ENCODE measurements around the gene TRAPPC2L. TPM values are rescaled to one million over a fixed set of nuclear protein-coding genes. Genes with fewer than 3 reads are reported as not detected.

Gene TRAPPC2L, protein sequence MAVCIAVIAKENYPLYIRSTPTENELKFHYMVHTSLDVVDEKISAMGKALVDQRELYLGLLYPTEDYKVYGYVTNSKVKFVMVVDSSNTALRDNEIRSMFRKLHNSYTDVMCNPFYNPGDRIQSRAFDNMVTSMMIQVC
- 52.7 TPM for total RNA-seq
- long read RNA-seq, transcript TRAPPC2L-201 (5 exons, 2,215 nt), result major isoform, 11 of 54 reads
- long read RNA-seq, partial matches to known transcripts, result 3 of 54 reads
- long read RNA-seq, other reads (novel, unspliced or antisense), result 31 of 54 reads

DNA sequence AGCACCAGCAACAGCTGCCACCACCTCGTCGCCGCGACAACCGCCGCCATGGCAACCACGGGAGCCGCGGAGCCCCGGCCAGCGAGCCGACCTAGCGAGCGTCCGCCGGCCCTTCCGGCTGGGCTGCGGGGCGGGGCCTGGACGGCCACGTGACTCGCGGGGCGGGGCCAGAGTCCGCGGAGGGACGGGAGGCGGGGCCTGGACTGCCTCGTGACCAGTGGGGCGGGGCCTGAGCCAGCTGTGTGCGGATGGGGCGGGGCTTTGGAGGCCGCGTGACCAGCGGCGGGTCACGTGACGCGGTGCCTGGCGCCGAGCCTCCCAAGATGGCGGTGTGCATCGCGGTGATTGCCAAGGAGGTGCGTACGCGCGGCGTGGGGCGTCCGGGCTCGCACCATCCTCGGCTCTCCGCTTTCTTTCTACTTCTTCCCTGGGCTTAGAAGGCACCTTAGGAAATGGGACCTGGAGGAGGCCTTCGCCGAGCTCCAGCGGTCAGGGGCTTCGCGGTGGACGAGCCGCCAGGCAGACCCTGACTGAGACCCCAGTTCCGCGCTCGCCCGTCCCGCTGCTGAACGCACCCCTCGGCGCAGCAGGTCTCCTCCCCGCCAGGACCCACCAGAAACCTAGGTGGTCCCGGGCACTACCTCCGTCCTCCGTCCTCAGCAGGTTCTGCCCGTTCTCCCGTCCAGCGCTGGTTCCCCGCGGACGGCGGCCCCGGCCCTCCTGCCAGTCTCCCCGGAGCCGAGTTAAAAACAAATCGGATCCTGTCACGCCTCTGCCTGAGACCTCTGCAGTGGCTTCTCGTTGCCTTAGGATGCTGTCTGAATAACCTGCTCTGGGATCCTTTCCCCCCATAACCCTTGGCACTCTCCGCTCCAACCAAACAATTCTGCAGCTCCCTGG, at the start of gene TRAPPC2L, which contains the start of gene GALNS:
TSS of gene TRAPPC2L (plus strand) at position 300 of the 900 bp plus-strand sequence. CDS start at position 324, 24 bp downstream.
TSS of gene GALNS (minus strand) at position 120 of the 900 bp plus-strand sequence. CDS start at position 50, 70 bp downstream.
- Histone ChIP-seq H3K27ac (replicated peaks) (peak within 1 kb of the TSS; percentile 92), H3K4me3 (peak within 1 kb of the TSS; percentile 98), H3K9me3 (replicated peaks) (no peaks in the 10 kb centered on the region), H3K4me1 (peaks cover 32% of the 10 kb centered on the region), H3K27me3 (ENCODE audit: low read depth) (no peaks in the 10 kb centered on the region), H3K36me3 (peaks cover 28% of the 10 kb centered on the region)
- intact Hi-C loops (cut with micrococcal nuclease), result no loop called here
- DNase-seq, result peak; percentile 99
- TF ChIP-seq, protein P1, sequence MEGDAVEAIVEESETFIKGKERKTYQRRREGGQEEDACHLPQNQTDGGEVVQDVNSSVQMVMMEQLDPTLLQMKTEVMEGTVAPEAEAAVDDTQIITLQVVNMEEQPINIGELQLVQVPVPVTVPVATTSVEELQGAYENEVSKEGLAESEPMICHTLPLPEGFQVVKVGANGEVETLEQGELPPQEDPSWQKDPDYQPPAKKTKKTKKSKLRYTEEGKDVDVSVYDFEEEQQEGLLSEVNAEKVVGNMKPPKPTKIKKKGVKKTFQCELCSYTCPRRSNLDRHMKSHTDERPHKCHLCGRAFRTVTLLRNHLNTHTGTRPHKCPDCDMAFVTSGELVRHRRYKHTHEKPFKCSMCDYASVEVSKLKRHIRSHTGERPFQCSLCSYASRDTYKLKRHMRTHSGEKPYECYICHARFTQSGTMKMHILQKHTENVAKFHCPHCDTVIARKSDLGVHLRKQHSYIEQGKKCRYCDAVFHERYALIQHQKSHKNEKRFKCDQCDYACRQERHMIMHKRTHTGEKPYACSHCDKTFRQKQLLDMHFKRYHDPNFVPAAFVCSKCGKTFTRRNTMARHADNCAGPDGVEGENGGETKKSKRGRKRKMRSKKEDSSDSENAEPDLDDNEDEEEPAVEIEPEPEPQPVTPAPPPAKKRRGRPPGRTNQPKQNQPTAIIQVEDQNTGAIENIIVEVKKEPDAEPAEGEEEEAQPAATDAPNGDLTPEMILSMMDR (IDR thresholded peaks at IDR 0.05; ENCODE audit: borderline replicate concordance), result no peak

DNA sequence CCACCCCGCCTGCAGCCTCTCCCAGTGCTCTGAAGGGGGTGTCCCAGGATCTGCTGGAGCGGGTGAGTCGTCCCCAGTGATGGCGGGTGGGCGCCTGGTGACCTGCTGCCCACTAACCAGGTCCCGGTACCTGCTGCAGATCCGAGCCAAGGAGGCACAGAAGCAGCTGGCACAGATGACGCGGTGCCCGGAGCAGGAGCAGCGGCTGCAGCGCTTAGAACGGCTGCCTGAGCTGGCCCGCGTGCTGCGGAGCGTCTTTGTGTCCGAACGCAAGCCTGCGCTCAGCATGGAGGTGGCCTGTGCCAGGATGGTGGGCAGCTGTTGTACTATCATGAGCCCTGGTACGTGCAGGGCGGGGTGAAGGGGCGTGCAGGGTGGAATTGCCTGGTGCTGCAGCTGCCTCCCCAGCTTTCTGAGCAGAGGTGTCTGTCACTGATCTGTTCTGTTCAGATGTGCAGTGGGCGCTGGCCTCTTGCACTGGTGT, 49.7 kb upstream of the TRAPPC2L start:
- Histone ChIP-seq H3K27ac (replicated peaks) (no peak overlapping the region), H3K4me1 (peaks cover 51% of the 10 kb centered on the region), H3K4me3 (no peak overlapping the region), H3K36me3 (peaks cover 11% of the 10 kb centered on the region), H3K27me3 (ENCODE audit: low read depth) (no peaks in the 10 kb centered on the region), H3K9me3 (replicated peaks) (no peaks in the 10 kb centered on the region)
- DNase-seq, result no peak
- TF ChIP-seq, protein P1 (IDR thresholded peaks at IDR 0.05; ENCODE audit: borderline replicate concordance), result no peak
- intact Hi-C loops (cut with micrococcal nuclease), result no loop called here

DNA sequence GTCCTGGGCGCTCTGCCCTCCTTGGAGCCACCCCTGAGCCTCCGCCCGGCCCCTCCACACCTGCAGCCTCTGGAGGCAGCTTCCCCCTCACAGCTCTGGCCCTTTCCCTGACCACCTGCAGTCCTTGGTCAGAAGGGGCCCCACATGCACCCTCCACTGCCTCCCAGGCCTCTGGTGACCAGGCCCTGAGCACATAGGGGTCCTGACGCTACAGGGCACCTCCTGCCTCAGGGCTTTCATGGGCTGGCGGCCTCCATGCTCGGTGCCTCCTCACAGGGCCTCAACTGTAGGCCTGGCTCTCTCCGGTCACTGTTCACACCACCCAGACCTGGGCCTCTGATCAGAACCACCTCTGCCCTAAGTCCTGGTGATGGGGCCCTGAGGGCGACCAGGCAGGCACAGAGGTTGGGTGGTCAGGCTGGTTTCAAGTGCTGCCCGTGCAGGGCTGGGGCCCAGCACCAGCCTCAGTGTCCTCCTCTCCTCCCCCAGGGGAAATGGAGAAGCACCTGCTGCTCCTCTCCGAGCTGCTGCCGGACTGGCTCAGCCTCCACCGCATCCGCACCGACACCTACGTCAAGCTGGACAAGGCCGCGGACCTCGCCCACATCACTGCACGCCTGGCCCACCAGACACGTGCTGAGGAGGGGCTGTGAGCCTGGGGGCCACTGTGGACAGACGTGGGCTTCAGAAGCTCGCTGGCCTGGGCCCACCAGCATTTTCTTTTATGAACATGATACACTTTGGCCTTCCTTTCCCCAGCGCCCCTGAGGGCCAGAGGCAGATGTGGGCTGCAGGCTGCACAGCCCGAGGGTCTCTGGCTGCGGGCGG, 49.1 kb upstream of the TRAPPC2L start:
- TF ChIP-seq, protein P1 (IDR thresholded peaks at IDR 0.05; ENCODE audit: borderline replicate concordance), result no peak
- intact Hi-C loops (cut with micrococcal nuclease), result no loop called here
- Histone ChIP-seq H3K9me3 (replicated peaks) (no peaks in the 10 kb centered on the region), H3K27ac (replicated peaks) (no peak overlapping the region), H3K4me1 (peaks cover 51% of the 10 kb centered on the region), H3K36me3 (peaks cover 11% of the 10 kb centered on the region), H3K27me3 (ENCODE audit: low read depth) (no peaks in the 10 kb centered on the region), H3K4me3 (no peak overlapping the region)
- DNase-seq, result no peak

DNA sequence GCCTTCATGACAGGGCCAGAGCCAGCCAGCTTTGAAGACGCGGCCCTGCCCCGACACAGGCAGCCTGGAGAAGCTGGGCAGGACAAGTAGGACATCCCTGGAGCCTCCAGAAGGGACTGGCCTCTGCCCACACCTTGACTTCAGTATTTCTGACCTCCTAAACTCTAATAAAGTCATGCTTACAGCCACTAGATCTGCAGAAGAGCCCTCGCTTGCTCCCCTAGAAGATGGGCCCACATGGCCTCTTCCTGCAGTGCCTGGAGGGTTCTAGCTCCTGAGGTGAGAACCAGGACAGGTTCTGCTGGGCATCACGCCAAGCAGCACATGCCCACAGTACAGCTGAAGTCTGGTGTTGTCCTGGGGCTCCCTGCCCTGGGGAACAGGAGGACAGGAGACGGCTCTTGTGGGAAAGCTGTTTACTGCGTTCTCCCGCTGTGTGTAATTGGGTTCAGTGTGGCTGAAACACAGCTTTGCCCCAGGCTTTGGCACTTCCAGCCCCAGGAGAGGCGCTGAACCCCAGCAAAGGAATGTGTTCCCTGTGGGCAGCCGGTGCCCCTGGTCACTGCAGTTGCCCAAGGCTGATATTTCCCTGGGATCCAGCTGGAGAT, 47.8 kb upstream of the TRAPPC2L start:
- no peaks in the 10 kb centered on the region for H3K27me3 ChIP-seq (ENCODE audit: low read depth)
- intact Hi-C loops (cut with micrococcal nuclease), result no loop called here

More for the DNA sequence above, 47.8 kb upstream of the TRAPPC2L start:
- Histone ChIP-seq H3K4me1 (peaks cover 50% of the 10 kb centered on the region), H3K9me3 (replicated peaks) (no peaks in the 10 kb centered on the region), H3K36me3 (peaks cover 11% of the 10 kb centered on the region), H3K27ac (replicated peaks) (no peak overlapping the region), H3K4me3 (no peak overlapping the region)
- no peak for DNase-seq
- TF ChIP-seq, protein P1 (IDR thresholded peaks at IDR 0.05; ENCODE audit: borderline replicate concordance), result no peak
